Measurements from ENCODE around the gene PABPN1.

Gene PABPN1

DNA sequence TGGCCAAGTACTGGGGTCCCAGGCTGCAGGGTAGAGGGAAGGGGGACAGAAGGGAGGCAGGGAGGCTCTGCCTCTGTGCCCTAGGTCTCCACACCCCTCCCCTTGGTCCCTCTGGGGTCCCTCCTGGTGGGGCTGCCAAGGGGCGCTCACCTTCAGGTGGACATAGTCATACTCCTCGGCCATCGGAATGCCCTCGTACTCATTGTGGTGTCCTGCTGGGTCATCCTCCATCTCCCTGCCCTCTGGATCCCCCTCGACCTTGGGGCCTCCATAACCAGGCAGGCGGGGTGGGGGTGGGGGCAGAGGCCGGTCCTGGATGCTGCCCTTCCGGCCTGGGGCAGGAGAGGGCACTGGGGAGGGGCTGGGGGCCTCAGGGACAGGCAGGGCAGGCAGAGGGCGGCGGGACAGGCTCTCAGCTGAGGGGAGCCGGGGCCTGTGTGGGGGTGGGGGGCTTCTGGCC, 37.9 kb downstream of the PABPN1 start:
- no peak for DNase-seq

DNA sequence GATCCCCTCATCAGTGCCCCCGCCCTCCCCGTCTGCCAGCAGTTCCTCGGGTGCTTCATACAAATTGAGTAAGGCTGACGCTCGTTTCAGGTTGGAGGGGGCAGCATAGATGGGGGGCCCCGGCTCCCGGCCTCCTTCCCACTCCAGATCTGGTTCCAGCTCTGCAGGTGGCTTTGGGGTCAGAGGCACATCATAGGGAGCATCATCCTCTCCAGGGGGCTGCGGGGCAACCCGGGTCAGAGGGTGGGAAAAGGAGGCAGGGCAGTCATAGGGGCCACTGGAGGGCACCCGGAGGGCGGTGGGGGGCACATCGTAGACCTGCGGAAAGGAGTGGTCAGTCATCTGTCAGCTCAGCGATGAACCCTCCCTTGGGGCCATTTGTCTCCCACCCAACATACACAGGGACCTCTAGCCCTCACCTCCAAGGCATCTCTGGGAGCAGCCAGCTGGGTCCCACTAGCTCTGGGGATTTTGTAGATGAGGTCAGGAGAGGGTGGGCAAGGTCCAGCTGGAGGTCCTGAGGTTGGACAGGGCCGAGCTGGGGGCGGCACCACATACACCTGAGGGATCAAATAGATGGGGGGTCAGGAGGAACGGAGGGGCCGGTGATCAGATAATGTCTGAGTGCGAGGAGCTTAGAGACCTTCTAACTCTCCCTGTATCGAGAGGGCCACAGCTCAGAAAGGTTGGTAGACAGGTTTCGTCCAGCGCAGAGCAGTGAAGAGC, 38.6 kb downstream of the PABPN1 start:
- no peak for DNase-seq

DNA sequence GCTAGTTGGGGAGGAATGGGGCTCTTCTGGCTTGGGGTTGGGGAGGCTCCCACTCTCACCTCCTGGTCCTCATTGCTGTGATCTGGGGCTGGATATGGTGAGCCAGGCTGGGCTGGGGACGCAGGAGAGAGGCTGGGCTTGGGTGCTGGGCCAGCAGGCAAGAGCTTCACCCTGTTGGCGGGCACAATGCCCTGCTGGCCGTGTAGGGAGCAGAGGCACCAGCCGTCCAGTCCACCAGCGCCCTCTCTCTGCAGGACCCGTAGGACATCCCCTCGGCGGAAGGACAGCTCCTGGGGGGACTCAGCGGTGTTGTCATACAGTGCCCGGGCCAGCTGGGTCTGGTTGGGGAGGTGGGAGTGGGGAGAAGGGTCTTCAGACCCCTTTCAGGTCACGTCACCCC, 39.2 kb downstream of the PABPN1 start:
- no peak for DNase-seq

DNA sequence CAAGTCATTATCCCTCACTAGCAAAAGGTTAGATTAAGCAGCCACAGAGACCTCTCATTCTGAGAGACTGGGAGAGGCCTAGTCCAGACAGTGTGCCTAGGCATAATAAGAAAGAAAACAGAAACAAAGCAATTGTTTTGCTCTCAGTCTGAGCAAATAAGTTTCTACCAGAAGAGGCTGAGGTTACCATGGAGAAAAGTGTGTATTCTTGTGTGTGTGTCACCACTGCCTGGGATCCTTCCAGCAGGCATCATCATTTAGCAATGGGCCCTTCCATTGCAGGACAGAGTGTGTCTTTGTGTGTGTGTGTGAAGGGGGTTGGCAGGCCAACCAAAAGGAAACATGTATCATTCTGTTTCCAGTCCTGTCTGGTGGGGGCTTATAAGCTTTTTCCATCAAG, 40.1 kb downstream of the PABPN1 start:
- DNase-seq, result no peak

DNA sequence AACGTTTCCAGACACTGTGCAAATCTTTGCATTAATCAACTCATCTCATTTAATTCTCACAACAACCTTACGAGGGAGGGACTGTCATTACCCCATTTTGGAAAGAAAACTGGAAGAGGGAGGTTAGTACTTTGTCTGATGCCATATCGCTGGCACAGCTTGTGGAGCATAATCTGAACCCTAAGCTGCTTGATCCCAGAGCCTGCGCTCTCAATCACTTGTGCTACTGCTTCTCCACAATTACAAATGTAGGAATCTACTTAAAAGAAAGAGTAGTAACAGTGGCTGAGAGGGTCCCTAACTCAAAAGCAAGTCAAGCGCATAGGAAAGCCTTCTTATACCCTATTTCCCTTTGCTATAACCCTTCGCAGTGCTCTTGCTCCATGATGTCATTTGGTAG, 40.5 kb downstream of the PABPN1 start:
- no peak for DNase-seq

DNA sequence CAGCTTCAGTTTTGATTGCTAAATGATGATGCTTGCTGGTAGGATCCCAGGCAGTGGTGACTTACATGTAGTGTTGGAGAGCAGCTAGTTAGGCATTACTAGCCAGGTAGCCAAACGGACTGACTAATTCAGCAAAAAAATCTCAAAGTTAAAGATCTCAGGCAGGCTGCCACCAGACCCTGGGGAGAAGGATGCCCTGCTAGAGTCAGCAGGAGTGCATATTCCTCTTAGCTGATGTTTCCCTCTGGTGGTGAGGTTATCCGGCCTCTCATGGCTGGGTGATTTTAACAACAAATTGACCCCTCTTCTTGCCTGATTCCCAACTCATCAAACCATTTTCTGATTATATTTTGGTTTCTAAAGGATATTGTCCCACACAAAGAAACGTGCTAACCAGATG, 40.9 kb downstream of the PABPN1 start:
- DNase-seq, result no peak

DNA sequence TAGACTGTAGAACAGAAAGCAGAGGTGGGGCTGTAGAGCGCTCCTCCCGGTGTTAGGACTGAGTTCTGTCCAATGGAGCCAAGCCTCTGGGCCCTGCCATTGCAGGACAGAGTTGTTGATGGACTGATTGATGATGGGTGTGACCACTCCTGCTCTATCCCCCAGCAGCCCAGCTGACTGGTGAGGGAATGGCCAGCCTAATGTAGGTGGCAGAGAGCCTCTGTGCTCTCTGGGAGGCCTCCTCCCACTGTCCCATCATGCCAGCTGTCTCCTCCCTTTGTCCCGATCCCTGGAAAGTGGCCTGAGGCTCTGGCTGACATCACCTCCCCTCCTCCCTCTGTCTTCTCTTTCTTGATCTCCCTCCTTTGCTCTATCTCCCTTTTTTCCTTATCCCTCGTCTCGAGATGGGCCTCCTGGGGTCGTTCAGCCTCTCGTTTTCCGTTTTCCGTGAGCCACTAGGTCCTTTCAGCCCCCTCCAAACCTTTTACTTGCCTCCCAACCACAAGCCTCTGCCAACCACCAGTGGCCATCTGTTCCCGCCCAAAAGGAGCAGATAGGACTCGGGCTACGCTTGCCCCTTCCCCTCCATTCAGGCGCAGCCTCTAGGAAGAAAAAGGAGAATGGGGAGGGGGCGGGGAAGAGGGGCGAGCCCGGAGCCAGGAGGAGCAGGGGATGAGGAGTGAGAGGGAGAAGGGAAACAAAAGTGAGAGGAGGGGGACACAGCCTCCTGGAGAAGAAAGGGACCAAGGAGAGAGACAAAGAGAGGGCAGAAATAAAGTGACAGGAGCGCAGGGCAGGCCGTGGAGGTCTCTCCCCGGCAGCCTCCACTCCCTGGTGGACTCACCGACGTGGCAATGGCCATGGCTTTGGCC, 43.1 kb downstream of the PABPN1 start:
- peak; percentile 97 for DNase-seq

DNA sequence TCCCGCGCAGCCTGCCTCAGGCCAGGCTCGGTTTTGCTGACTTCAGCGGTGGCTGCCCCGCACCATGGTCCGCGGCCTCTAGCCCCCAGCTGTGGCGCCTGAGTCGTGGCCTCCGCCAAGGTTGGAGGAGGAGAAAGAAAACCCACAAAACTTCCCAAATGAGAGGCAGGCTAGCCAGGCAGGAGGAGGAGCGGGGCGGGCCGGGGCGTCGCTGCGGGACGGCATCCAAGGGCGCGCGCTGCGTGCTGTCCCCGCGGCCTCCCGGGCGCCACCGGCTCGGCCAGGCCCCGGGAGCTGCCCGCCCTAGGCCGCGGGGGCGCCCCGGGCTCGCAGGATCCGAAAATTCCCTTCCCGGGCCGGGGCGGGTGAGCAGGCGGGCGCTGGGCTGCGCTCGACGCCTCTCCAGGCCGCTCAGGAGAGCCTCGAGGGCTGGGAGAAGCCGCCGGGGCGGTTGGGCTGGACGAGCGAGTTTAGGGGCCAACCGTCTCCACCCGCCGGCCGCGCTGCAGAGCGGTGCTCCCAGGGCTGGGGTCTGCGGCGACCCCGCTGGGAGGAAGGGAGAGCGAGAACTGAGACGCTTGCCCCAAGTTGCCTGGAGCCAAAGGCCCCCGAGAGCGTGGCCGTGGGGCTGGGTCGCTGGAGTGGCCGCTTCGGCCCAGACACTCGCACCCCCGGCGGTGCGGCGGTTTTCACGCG, 43.9 kb downstream of the PABPN1 start, which contains the start of gene EFS:
EFS (minus strand) TSS at position 137 of the 696 bp plus-strand sequence. CDS start 147 bp downstream, outside the sequence.
- DNase-seq, result no peak

DNA sequence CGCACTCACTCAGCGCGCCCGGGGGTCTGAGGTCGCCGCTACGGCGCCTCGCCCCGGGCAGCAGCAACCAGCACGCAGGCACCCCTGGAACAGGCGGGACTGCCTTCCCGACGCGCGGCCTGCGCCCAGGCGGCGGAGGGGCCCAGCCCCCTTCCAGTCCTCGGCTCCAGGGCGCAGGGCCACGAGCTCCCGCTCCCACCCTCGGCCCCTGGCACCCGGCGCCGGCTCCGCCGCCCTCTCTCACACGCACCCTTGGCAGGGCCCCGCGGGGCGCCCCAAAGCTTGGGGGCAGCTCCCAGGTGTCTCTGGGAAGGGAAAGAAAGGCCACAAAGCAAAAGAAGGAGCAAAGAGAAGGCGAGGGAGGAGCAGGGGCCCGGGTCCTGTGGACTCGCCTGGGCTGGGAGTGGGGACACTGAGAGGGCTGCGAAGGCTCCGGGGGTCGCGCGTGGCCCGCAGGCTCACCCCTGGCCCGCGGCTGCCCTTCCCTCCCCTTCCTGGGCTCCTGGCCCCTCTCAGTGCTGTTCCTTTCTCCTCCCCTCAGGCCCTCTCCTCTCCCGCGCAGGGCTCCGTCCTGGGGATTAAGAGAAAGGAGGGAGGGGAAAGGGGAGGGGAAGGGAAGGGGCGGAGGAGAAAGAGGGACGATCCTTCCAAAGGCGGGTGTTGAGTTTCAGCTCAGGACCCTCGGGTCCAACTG, 44.6 kb downstream of the PABPN1 start:
- DNase-seq, result peak; percentile 89

DNA sequence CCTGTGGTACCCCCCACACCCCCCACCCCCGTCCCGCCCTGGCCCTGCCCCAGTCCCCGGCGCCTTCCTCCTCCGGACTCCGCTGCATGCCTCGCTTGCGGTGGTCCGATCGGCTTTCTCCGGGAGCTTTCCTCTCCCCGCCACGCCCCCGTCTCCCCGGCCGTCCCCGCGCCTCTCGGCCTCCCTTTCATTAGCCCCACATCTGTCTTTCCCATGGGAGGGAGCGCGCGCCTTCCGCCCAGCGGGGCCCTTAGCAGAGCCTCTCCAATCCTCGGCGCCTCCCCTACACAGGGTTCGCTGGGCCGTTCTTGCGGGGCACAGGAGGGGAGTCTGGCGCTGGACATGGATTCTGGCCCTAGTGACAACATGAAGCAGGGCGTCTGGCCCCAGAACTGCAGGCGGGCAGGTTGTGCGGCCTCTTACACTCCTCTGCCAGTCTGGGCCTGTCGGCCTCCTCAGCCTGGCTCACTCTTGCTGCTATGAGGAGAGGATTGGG, 45.2 kb downstream of the PABPN1 start:
- peak; percentile 78 for DNase-seq

DNA sequence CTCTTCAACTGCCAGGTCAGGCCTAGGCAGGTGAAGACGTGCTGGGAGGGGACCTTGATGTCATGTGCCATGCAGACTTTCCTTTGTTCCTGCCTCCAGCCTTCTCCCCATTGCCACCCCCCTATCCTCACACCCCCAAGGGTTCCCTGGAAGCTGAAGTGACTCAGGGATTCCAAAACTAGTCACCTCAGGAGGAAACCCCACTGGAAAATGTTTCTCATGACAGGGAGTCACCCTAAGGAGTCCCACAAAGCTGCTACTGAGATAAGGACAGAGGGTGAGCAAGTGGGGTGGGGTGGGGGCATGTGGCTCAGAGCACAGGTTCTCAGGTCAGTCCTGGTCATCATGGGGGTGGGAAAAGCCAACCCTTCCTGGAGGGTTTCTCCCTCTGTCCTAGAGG, 49.0 kb downstream of the PABPN1 start:
- no peak for DNase-seq

DNA sequence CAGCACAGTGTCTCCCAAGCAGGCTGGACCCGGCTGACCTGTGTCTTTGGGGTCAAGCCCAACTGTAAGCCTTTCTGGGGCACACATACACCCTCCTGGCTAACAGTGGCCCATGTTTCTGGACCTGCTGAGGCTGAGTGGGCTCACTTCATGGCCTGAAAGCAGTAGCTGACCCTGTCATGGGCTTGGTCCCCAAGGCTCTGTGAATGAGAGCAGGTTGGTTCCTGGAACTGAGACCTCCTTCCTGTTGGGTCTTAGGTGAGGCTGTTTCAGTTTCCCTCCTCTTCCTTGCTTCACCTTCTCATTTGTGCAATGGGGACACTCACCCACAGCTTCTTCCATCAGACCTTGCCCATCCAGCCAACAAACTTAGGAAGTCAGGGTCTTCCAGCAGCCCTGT, 50.6 kb downstream of the PABPN1 start:
- no peak for DNase-seq

DNA sequence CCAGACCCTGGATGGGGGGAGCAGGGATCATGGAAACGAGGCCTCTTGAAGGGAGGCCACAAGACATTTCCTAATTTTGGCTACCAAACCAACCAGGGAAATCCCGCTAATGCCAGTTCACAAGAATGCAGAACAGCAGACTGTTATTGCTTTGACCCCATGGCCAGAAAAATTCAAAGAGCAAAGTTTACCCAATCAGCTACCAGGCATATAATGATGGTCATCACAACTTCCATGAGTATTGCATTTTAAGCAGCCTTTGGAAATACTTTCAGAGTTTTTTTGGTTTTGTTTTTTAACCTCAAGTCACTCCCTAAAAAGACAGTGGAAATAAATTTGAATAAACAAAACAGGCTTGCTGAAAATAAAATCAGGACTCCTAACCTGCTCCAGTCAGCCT, 51.3 kb downstream of the PABPN1 start, which contains the start of gene IL25:
IL25 (plus strand) TSS at position 301 of the 400 bp plus-strand sequence.
- no peak for DNase-seq

DNA sequence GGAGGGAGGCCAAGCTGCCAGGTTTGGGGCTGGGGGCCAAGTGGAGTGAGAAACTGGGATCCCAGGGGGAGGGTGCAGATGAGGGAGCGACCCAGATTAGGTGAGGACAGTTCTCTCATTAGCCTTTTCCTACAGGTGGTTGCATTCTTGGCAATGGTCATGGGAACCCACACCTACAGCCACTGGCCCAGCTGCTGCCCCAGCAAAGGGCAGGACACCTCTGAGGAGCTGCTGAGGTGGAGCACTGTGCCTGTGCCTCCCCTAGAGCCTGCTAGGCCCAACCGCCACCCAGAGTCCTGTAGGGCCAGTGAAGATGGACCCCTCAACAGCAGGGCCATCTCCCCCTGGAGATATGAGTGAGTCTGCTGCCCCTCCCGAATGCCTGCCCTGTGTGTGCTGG, 51.8 kb downstream of the PABPN1 start:
- no peak for DNase-seq
